ENCODE results near the gene HPGD.
"Not testable (repeated sequence)": the region's sequence is repeated elsewhere in the genome, so short reads cannot be mapped to it uniquely, and the experiment has no call there.

The HPGD gene

DNA sequence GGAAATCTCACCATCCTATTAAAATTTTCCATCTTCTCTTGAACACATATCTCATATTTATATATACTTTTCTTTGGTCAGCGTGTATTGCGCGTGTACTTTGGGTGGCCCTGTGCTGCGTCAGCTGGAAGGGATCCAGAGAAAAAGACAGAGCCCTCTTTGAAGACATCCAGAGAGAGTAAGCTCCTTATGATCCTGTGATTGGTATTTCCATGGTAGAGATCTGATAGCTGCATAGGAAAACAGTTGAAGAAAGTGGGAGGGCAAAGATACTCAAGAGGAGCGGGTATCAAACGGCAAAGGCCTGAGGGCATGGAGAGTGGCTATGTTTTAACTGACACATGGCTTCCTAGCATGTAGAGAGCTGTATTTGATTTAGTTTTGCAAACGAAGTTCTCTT, 4.4 kb upstream of the HPGD start:
- no peak for DNase-seq (ENCODE audit: low read depth in 2 of 2)

- no peak for DNase-seq (ENCODE audit: low read depth in 2 of 2)
These were observed 2.0 kb upstream of the HPGD start for GRCh38 chr4:174524242-174524641.

DNA sequence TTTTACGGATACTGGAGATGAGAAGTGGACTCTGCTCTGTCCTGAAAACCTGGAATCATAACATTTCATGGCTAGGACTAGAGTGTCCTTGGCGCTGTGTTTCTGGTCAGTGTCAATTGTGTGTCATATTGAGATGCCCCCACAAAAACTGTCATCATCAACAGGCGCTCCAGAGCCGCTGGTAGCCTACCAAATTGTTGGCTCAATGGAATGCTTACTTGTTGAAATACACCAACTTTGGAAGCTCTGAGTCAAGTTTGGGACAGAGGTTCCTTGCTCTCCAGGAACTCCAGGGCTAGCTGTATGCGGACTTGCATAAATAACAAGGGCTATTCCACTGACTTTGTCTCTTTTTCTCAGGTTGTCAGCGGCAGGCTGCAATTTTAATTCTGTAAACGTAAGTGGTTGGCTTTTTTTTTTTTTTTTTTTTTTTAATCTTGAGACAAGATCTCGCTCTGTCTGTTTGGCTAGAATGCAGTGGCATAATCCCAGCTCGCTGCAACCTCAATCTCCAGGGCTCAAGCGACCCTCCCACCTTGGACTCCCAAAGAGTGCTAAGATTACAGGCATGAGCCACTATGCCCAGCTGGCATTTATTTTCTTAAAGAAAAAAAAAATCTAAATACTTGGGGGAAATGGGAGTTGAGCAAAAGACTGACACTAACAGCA, 871 bp upstream of the HPGD start:
- DNase-seq (ENCODE audit: low read depth in 2 of 2): no peak

- no peak for DNase-seq (ENCODE audit: low read depth in 2 of 2)
These were observed 497 bp downstream of the HPGD start for GRCh38 chr4:174521800-174522182.

GRCh38 chr4:174520660-174521059, 1.6 kb downstream of the HPGD start:
- no peak for DNase-seq (ENCODE audit: low read depth in 2 of 2)

- DNase-seq (ENCODE audit: low read depth in 2 of 2): no peak
These were observed 4.5 kb downstream of the HPGD start for GRCh38 chr4:174517502-174518445.

- no peak for DNase-seq (ENCODE audit: low read depth in 2 of 2)
These were observed 5.5 kb downstream of the HPGD start for GRCh38 chr4:174516794-174517193.

GRCh38 chr4:174516345-174516744, 5.9 kb downstream of the HPGD start:
- no peak for DNase-seq (ENCODE audit: low read depth in 2 of 2)

- no peak for DNase-seq (ENCODE audit: low read depth in 2 of 2)
These were observed 9.5 kb downstream of the HPGD start for GRCh38 chr4:174512745-174513144.

GRCh38 chr4:174505892-174506291, 16.4 kb downstream of the HPGD start:
- no peak for DNase-seq (ENCODE audit: low read depth in 2 of 2)

GRCh38 chr4:174505007-174505406, 17.3 kb downstream of the HPGD start:
- no peak for DNase-seq (ENCODE audit: low read depth in 2 of 2)

GRCh38 chr4:174503079-174503715, 19.1 kb downstream of the HPGD start:
- DNase-seq (ENCODE audit: low read depth in 2 of 2): no peak

DNA sequence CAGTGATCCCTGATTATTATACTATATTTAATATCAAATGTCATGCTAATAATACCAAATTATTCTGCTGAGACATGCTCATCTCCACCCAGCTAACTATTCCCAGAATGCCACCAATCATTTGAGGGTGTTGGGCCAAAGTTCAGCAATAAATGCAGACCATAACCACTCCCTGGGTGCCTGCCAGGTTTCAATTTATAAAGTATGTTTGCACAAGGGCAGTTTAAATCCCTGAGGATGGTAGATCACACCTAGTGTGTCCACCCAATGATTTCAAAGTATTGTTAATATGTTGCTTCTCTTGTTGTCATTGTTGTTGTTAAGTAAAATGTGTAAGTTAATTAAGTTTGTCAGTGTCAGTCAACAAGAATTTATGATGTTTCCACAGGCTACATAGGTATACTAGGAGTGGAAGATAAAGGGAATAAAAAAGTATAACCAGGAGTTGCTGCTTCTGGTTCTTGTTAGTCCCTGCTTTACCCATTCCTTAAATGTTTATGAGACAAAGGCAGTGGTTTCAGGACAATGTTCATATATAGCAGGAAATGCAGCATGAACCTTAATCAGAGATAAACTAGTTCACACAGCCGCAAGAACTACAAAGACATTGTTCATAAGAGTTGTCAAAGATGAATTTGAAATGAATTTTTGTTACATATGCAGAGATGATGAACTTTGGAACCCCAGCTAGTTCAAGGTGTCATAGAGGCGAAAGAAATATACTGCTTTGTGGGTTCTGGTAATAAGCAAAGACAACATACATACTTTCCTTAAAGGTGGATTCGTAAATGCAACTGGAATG, 25.5 kb downstream of the HPGD start:
- no peak for DNase-seq (ENCODE audit: low read depth in 2 of 2)

- DNase-seq (ENCODE audit: low read depth in 2 of 2): no peak
These were observed 26.7 kb downstream of the HPGD start for GRCh38 chr4:174495626-174496025.

DNA sequence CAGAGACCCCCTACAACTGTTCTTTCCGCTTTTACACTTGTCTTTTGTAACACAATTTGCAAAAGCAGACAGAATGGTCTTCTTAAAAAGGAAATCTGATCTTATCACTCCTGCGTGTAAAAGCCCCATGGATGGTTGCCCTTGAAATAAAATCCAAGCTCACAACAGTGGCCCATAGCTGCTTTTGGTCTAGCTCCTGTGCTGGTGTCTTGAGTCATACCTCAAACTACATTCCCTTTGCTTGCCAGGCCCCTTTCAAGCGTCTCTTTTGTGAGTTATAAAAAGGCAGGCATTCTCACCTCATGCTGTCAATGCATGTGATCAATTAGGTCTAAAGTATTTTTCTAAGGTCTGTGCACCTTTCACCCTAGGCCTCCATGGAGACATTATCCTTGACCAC, 27.6 kb downstream of the HPGD start:
- DNase-seq (ENCODE audit: low read depth in 2 of 2): no peak

GRCh38 chr4:174494146-174494545, 28.1 kb downstream of the HPGD start:
- no peak for DNase-seq (ENCODE audit: low read depth in 2 of 2)

- no peak for DNase-seq (ENCODE audit: low read depth in 2 of 2)
These were observed 31.8 kb downstream of the HPGD start for GRCh38 chr4:174490451-174490961.

- DNase-seq (ENCODE audit: low read depth in 2 of 2): not testable (repeated sequence)
These were observed 33.9 kb downstream of the HPGD start for GRCh38 chr4:174488368-174488767.

- no peak for DNase-seq (ENCODE audit: low read depth in 2 of 2)
These were observed 37.3 kb downstream of the HPGD start for GRCh38 chr4:174485025-174485424.

DNA sequence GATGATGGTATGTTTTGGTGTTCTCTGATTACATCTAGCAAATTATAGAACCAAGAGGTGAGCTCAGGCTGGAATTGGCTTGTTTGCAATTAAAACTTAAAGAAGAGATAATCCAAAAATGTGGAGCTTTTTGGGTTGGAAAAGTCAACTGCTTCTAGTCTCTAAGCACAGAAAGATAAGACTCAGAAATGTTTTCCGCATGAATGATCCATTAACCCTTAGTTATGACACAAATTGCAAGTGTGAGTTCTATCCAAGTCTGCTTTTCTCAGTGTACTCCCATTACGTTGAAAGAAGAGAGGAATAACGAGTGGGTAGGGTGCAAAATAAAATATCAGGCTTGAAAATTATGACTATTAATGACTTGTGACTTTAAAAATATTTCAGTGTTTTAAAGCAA, 38.5 kb downstream of the HPGD start:
- no peak for DNase-seq (ENCODE audit: low read depth in 2 of 2)

DNA sequence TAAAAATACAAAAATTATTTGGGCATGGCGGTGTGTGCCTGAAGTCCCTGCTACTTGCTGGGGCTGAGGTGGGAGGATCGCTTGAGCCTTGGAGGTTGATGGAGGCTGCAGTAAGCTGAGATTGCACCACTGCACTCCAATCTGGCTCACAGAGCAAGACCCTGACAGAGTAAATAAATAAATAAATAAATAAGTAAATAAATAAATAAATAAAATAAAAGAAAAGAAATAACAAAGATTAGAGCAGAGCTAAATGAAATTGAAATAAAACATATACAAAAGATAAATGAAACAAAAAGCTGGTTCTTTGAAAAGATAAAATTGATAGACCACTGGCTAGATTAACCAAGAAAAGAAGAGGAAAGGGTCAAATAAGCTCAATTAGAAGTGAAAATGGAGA, 43.1 kb downstream of the HPGD start:
- no peak for DNase-seq (ENCODE audit: low read depth in 2 of 2)

DNA sequence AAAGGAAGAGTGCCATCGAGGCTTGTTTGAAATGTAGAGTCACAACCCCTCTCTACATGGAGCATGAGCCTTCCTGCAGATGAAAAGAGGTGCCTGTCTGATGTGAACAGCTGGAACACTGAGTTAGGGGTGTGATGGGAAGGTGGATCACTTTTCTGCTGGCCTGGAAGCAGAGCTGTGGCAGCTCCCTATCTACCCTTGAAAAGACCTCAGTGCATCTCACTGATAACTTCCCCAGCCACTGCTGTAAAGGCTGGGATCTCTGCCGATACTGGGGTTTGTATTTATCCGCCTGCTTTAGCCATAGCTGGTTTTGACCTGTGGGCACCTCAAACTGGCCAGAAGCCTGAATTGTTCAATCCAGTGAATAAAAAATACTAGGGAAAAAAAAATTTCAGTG, 46.8 kb downstream of the HPGD start:
- no peak for DNase-seq (ENCODE audit: low read depth in 2 of 2)

Measured in activated CD8-positive, alpha-beta memory T cell treated with anti-CD3 and anti-CD28 coated beads for 4 hours (primary cell).